GM12878 (cell line): ENCODE data around the gene THADA. TPM values are rescaled to one million over a fixed set of nuclear protein-coding genes. Genes with fewer than 3 reads are reported as not detected.

Experiments
- JUND ChIP-seq: IDR thresholded peaks from 2 replicates; pipeline ENCODE4 v1.6.1; 2012; ENCODE audit warnings: low read depth, mild to moderate bottlenecking, low read length, improper control_type of control experiment, moderate library complexity
- KLF5 ChIP-seq: fragments of 450-650 bp; IDR thresholded peaks from 2 replicates; pipeline ENCODE4 v1.6.1; 2014; ENCODE audit warnings: mild to moderate bottlenecking; ENCODE audit not compliant: partially characterized antibody
- NFYA ChIP-seq: IDR thresholded peaks from 2 replicates; pipeline ENCODE4 v1.6.1; 2011; ENCODE audit warnings: low read depth, mild to moderate bottlenecking, low read length, improper control_type of control experiment, borderline replicate concordance
- NR2C2 ChIP-seq: IDR thresholded peaks from 2 replicates; pipeline ENCODE4 v1.6.1; 2011; ENCODE audit warnings: borderline replicate concordance, low read depth; ENCODE audit not compliant: control insufficient read depth, insufficient read length
- NRF1 ChIP-seq: conservative IDR thresholded peaks from 2 replicates; pipeline ENCODE4 v1.6.1; 2011; ENCODE audit warnings: mild to moderate bottlenecking, low read depth, low read length, improper control_type of control experiment
- PAX8 ChIP-seq: fragments of 450-650 bp; IDR thresholded peaks from 2 replicates; pipeline ENCODE4 v1.6.1; 2017; ENCODE audit warnings: mild to moderate bottlenecking, moderate library complexity
- TCF7 ChIP-seq: IDR thresholded peaks from 2 replicates; pipeline ENCODE4 v1.6.1; 2014; ENCODE audit warnings: antibody characterized with exemption, borderline replicate concordance
- polyA plus RNA-seq, 11 experiments: library from polyadenylated mRNA; depleted of rRNA in 4 of 11; unstranded in 6 of 11; stranded (reverse) in 5 of 11; fragments of >200 nt; fragmentation: Nextera tagmentation in 4 of 11; fragmentation: Illumina TruSeq in 1 of 11; extraction: Ambion mirVana in 4 of 11; extraction: Trizol in 1 of 11; gene quantifications; 1 replicate in 1 of 11; 2 replicates in 10 of 11; pipeline versions ENCODE4 v1.2.1 to v1.2.3, GENCODE V29; 2011 to 2016; ENCODE audit warnings: inconsistent platforms in 2 of 11, missing spikeins in 2 of 11, low read depth in 1 of 11
- total RNA-seq, 4 experiments: library from RNA; depleted of rRNA in 3 of 4; stranded (reverse); fragments of >200 nt in 3 of 4; fragmentation: Illumina TruSeq in 1 of 4; extraction: Trizol in 1 of 4; gene quantifications; 2 replicates each; pipeline versions ENCODE4 v1.2.1 to v1.2.3, GENCODE V29; 2013 to 2021
- TF ChIP-seq, protein P1 (sequence below): IDR thresholded peaks from 2 replicates; pipeline ENCODE4 v1.6.1; 2012; ENCODE audit warnings: low read depth, low read length, improper control_type of control experiment
- TF ChIP-seq, protein P2 (sequence below): fragments of 450-650 bp; IDR thresholded peaks from 2 replicates; pipeline ENCODE4 v1.6.1; 2017; ENCODE audit warnings: mild to moderate bottlenecking, moderate library complexity
- TF ChIP-seq, protein P3 (sequence below): IDR thresholded peaks from 2 replicates; pipeline ENCODE4 v1.6.1; 2011; ENCODE audit warnings: mild to moderate bottlenecking, low read depth, low read length, moderate library complexity; ENCODE audit not compliant: insufficient replicate concordance
- TF ChIP-seq, protein P4 (sequence below): fragments of 450-650 bp; IDR thresholded peaks from 2 replicates; pipeline ENCODE4 v1.6.1; 2016; ENCODE audit warnings: mild to moderate bottlenecking

THADA gene
- total and polyA plus RNA-seq, 10 of the 15 experiments (the other 5 are each of a cell fraction or from before 2014, with no cell fraction given), result 14.6 to 33.2 (median 23.2) TPM

DNA sequence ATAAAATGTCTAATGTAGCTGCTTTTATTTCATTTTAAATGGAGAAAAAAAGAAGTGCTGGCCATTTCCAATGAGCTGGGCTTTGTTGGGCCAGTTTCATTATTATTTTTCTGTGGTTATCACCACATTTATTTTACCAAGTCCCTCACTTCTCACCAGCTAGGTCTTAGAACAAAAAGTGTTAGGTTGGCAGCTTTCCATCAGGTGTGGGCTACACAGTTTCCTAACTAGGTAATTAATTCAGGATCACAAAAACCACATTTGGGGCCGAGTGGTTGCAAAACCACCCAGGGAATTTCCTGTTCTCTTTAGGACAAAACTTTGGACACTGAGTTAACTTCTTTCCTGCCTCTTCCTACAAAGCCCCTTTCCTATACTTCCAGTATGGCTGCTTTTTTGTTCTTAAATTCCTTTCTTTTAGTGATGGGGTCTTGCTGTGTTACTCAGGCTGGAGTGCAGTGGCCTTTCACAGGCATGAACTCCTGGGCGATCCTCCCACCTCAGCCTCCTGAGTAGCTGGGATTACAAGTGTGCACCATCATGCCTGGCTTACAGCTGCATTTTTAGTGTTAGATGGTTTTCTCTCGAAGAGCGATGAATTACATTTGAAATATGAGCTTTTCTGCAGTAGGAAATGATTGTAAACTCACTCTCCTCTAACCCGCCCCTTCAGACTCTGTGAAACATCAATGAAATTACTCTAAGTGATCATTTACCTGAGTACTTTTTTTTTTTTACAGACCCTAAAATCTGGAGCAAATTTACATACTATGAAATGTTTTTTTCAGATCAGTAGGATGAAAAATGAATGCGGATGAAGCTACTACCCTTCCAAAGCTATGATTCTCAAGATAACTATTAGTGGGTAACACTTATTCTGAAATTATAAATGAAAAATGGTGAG lies 366.8 kb downstream of the THADA start (continued):
- TF ChIP-seq PAX8 (no peak), TCF7 (no peak), NFYA (no peak), KLF5 (no peak), JUND (no peak; the same call in 1 of the 2 replicates), NR2C2 (no peak), NRF1 (no peak)
- TF ChIP-seq, protein P1, sequence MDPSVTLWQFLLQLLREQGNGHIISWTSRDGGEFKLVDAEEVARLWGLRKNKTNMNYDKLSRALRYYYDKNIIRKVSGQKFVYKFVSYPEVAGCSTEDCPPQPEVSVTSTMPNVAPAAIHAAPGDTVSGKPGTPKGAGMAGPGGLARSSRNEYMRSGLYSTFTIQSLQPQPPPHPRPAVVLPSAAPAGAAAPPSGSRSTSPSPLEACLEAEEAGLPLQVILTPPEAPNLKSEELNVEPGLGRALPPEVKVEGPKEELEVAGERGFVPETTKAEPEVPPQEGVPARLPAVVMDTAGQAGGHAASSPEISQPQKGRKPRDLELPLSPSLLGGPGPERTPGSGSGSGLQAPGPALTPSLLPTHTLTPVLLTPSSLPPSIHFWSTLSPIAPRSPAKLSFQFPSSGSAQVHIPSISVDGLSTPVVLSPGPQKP, result no peak
- TF ChIP-seq, protein P2, sequence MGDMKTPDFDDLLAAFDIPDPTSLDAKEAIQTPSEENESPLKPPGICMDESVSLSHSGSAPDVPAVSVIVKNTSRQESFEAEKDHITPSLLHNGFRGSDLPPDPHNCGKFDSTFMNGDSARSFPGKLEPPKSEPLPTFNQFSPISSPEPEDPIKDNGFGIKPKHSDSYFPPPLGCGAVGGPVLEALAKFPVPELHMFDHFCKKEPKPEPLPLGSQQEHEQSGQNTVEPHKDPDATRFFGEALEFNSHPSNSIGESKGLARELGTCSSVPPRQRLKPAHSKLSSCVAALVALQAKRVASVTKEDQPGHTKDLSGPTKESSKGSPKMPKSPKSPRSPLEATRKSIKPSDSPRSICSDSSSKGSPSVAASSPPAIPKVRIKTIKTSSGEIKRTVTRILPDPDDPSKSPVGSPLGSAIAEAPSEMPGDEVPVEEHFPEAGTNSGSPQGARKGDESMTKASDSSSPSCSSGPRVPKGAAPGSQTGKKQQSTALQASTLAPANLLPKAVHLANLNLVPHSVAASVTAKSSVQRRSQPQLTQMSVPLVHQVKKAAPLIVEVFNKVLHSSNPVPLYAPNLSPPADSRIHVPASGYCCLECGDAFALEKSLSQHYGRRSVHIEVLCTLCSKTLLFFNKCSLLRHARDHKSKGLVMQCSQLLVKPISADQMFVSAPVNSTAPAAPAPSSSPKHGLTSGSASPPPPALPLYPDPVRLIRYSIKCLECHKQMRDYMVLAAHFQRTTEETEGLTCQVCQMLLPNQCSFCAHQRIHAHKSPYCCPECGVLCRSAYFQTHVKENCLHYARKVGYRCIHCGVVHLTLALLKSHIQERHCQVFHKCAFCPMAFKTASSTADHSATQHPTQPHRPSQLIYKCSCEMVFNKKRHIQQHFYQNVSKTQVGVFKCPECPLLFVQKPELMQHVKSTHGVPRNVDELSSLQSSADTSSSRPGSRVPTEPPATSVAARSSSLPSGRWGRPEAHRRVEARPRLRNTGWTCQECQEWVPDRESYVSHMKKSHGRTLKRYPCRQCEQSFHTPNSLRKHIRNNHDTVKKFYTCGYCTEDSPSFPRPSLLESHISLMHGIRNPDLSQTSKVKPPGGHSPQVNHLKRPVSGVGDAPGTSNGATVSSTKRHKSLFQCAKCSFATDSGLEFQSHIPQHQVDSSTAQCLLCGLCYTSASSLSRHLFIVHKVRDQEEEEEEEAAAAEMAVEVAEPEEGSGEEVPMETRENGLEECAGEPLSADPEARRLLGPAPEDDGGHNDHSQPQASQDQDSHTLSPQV, result no peak
- TF ChIP-seq, protein P3, sequence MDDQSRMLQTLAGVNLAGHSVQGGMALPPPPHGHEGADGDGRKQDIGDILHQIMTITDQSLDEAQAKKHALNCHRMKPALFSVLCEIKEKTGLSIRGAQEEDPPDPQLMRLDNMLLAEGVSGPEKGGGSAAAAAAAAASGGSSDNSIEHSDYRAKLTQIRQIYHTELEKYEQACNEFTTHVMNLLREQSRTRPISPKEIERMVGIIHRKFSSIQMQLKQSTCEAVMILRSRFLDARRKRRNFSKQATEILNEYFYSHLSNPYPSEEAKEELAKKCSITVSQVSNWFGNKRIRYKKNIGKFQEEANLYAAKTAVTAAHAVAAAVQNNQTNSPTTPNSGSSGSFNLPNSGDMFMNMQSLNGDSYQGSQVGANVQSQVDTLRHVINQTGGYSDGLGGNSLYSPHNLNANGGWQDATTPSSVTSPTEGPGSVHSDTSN, result no peak
- TF ChIP-seq, protein P4, sequence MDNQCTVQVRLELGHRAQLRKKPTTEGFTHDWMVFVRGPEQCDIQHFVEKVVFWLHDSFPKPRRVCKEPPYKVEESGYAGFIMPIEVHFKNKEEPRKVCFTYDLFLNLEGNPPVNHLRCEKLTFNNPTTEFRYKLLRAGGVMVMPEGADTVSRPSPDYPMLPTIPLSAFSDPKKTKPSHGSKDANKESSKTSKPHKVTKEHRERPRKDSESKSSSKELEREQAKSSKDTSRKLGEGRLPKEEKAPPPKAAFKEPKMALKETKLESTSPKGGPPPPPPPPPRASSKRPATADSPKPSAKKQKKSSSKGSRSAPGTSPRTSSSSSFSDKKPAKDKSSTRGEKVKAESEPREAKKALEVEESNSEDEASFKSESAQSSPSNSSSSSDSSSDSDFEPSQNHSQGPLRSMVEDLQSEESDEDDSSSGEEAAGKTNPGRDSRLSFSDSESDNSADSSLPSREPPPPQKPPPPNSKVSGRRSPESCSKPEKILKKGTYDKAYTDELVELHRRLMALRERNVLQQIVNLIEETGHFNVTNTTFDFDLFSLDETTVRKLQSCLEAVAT, result peak; percentile 76; the same call in 1 of the 2 replicates
